SHP77 treated with DMSO at 0.1 percent for 48 hours (cell line): ENCODE data around the gene APP.
A peak's percentile ranks its signal among the peaks of the same experiment; 100 is the strongest.

Experiments
- DNase-seq: peaks from one replicate; lab custom pipeline; 2025; lab: John Stamatoyannopoulos, UW

The APP gene

GRCh38 chr21:25904044-25904695, 266.4 kb downstream of the APP start:
- DNase-seq = no peak

- no peak for DNase-seq
These were observed 267.0 kb downstream of the APP start for GRCh38 chr21:25903607-25904006.

GRCh38 chr21:25901330-25901979, 269.1 kb downstream of the APP start:
- DNase-seq = no peak

GRCh38 chr21:25898671-25899070, 271.9 kb downstream of the APP start:
- no peak for DNase-seq

- no peak for DNase-seq
These were observed 273.2 kb downstream of the APP start for GRCh38 chr21:25897383-25897782.

GRCh38 chr21:25896501-25897056, 274.0 kb downstream of the APP start:
- DNase-seq = no peak

- peak; percentile 1 for DNase-seq
These were observed 274.9 kb downstream of the APP start for GRCh38 chr21:25895565-25896205.

GRCh38 chr21:25893191-25893590, 277.4 kb downstream of the APP start:
- DNase-seq = no peak

GRCh38 chr21:25891596-25891995, 279.0 kb downstream of the APP start:
- DNase-seq = no peak

GRCh38 chr21:25890001-25890400, 280.6 kb downstream of the APP start:
- DNase-seq = no peak

GRCh38 chr21:25888711-25889110, 281.9 kb downstream of the APP start:
- no peak for DNase-seq

- no peak for DNase-seq
These were observed 282.8 kb downstream of the APP start for GRCh38 chr21:25887646-25888306.

GRCh38 chr21:25887166-25887565, 283.4 kb downstream of the APP start:
- no peak for DNase-seq

GRCh38 chr21:25885880-25886279, 284.7 kb downstream of the APP start:
- DNase-seq = no peak

GRCh38 chr21:25885405-25885804, 285.2 kb downstream of the APP start:
- no peak for DNase-seq

- DNase-seq = no peak
These were observed 286.3 kb downstream of the APP start for GRCh38 chr21:25884311-25884710.

GRCh38 chr21:25881524-25882376, 288.8 kb downstream of the APP start:
- peak; percentile 17 for DNase-seq

- DNase-seq = no peak
These were observed 291.4 kb downstream of the APP start for GRCh38 chr21:25879203-25879602.

GRCh38 chr21:25878344-25878743, 292.2 kb downstream of the APP start:
- no peak for DNase-seq

- no peak for DNase-seq
These were observed 298.3 kb downstream of the APP start for GRCh38 chr21:25872271-25872670.

GRCh38 chr21:25871566-25871965, 299.0 kb downstream of the APP start:
- DNase-seq = no peak

GRCh38 chr21:25870084-25870483, 300.5 kb downstream of the APP start:
- no peak for DNase-seq
